Kidney (tissue), 14 donors: Measurements from ENCODE around the gene MACROD1. TPM values are rescaled to one million over a fixed set of nuclear protein-coding genes. Genes with fewer than 3 reads are reported as not detected.

Experiments
- DNase-seq, 5 donors: peaks; one replicate each; pipeline ENCODE4 v3.0.0-alpha.2; 2013 to 2020
- FAIRE-seq: peaks from 2 replicates; lab custom pipeline; 2012; peaks lifted over from hg19 to GRCh38; lab: Jason Lieb, UNC
- H3K27ac ChIP-seq, 2 donors: one replicate each; pipeline ENCODE4 v1.7.0; 2013; ENCODE audit warnings: low read depth in 2 of 2, low read length in 2 of 2, inconsistent platforms in 1 of 2
- H3K27me3 ChIP-seq: one replicate; pipeline ENCODE4 v1.7.1; 2013; ENCODE audit warnings: low read length, inconsistent platforms; ENCODE audit not compliant: control insufficient read depth, insufficient read depth
- H3K36me3 ChIP-seq, 3 donors: one replicate each; pipeline versions ENCODE4 v1.7.0 to v1.7.1; 2013; ENCODE audit warnings: low read length in 3 of 3, control low read depth in 1 of 3, inconsistent platforms in 1 of 3; ENCODE audit not compliant: insufficient read depth in 3 of 3, control insufficient read depth in 2 of 3
- H3K4me1 ChIP-seq, 3 donors: one replicate each; pipeline versions ENCODE4 v1.7.0 to v1.7.1; 2013; ENCODE audit warnings: low read length in 3 of 3, inconsistent platforms in 1 of 3, low read depth in 1 of 3; ENCODE audit not compliant: control insufficient read depth in 2 of 3, insufficient read depth in 2 of 3
- H3K4me3 ChIP-seq, 3 donors: one replicate each; pipeline versions ENCODE4 v1.7.0 to v1.8.1; 2013; ENCODE audit warnings: low read length in 3 of 3, control low read depth in 1 of 3, inconsistent platforms in 1 of 3
- H3K9ac ChIP-seq, 3 donors: one replicate each; pipeline versions ENCODE4 v1.7.0 to v1.7.1; 2013; ENCODE audit warnings: low read length in 3 of 3, control low read depth in 1 of 3, inconsistent platforms in 1 of 3
- H3K9me3 ChIP-seq, 3 donors: one replicate each; pipeline versions ENCODE4 v1.7.0 to v1.7.1; 2013; ENCODE audit warnings: low read length in 3 of 3, control low read depth in 1 of 3, inconsistent platforms in 1 of 3; ENCODE audit not compliant: control insufficient read depth in 2 of 3, insufficient read depth in 1 of 3
- intact Hi-C: fragments of 100-400 bp; cut with DNase I; formaldehyde crosslinking; loops from one replicate; pipeline ENCODE4 v1.11.1; 2022
- polyA plus RNA-seq: library from polyadenylated mRNA; stranded (reverse); fragments of 350-450 nt; fragmentation: Illumina TruSeq; extraction: RNeasy Lipid Tissue Mini Kit (QIAGEN cat#74804); gene quantifications from one replicate; pipeline ENCODE4 v1.2.3, GENCODE V29; 2014; ENCODE audit warnings: low read depth, low replicate concordance; ENCODE audit not compliant: insufficient read depth
- total RNA-seq: library from RNA; stranded (reverse); fragmentation: NEBNext Ultra II Directional; extraction: Animal tissue kit (Norgen Biotek cat#: 25700); gene quantifications from one replicate; pipeline ENCODE4 v1.2.1, GENCODE V29; 2021
- TF ChIP-seq, protein P1 (sequence below): IDR thresholded peaks from 3 replicates; pipeline ENCODE4 v1.5.1; 2012; ENCODE audit warnings: mild to moderate bottlenecking, moderate library complexity, borderline replicate concordance; ENCODE audit not compliant: insufficient read depth; ENCODE audit errors: extremely low read depth
- donor health status: control.
- donor health status: control.
- donor health status: control.
- donor health status: control.
- donor health status: control.
- donor health status: DM: yes; HTN: yes; CAD: no.
- donor health status: Normal renal cell carcinoma (clear cell type).

The MACROD1 gene
- total and polyA plus RNA-seq, 2 donors from 2014 or later, result 27.8 to 176 TPM

DNA sequence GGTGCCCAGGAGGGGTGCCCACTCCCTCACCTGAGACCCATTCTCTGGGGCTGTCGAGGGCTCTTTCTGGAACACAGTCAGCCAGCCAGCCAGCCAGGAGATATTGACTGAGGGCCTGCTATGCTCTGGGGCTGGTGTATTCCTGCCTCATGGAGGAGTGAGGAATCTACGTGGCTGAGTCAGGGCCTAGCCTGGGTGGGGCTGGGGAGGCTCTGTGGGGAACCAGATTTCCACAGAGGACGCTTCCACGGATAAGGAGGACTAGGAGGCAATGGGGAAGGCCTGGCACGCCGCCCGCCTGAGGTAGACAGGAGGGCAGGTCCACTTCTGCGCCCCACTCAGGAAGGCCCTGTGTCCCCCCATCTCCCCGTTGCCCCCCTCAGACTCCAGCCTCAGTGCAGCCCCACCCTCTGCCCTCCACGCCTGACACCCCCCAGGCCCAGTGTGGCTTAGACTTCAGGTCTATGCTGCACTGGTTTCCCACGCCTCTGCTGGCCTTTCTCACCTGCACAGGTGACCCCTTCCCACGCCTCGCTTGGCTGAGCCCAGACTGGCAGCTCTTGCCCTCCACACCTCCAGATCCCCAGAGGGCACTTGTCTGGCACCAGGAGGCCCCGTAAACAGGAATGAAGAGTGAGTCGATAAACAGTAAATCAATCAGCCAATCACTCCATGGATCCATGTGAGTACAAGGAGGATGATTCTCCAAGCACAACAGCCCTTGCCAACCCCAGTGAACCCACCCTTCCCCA lies 37.5 kb downstream of the MACROD1 start:
- Histone ChIP-seq H3K27me3 (no peaks in the 10 kb centered on the region), H3K27ac (no peak overlapping the region), H3K4me1 (peaks cover 0 to 36% (median 21%) of the 10 kb centered on the region in 3 donors), H3K4me3 (no peak overlapping the region), H3K9ac (peak overlapping the region in 1 of 3 donors; percentile 19), H3K9me3 (no peaks in the 10 kb centered on the region), H3K36me3 (no peaks in the 10 kb centered on the region)
- intact Hi-C loops, result no loop called here
- TF ChIP-seq, protein P1, sequence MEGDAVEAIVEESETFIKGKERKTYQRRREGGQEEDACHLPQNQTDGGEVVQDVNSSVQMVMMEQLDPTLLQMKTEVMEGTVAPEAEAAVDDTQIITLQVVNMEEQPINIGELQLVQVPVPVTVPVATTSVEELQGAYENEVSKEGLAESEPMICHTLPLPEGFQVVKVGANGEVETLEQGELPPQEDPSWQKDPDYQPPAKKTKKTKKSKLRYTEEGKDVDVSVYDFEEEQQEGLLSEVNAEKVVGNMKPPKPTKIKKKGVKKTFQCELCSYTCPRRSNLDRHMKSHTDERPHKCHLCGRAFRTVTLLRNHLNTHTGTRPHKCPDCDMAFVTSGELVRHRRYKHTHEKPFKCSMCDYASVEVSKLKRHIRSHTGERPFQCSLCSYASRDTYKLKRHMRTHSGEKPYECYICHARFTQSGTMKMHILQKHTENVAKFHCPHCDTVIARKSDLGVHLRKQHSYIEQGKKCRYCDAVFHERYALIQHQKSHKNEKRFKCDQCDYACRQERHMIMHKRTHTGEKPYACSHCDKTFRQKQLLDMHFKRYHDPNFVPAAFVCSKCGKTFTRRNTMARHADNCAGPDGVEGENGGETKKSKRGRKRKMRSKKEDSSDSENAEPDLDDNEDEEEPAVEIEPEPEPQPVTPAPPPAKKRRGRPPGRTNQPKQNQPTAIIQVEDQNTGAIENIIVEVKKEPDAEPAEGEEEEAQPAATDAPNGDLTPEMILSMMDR, result no peak
- no peak for FAIRE-seq
- DNase-seq, result no peak

DNA sequence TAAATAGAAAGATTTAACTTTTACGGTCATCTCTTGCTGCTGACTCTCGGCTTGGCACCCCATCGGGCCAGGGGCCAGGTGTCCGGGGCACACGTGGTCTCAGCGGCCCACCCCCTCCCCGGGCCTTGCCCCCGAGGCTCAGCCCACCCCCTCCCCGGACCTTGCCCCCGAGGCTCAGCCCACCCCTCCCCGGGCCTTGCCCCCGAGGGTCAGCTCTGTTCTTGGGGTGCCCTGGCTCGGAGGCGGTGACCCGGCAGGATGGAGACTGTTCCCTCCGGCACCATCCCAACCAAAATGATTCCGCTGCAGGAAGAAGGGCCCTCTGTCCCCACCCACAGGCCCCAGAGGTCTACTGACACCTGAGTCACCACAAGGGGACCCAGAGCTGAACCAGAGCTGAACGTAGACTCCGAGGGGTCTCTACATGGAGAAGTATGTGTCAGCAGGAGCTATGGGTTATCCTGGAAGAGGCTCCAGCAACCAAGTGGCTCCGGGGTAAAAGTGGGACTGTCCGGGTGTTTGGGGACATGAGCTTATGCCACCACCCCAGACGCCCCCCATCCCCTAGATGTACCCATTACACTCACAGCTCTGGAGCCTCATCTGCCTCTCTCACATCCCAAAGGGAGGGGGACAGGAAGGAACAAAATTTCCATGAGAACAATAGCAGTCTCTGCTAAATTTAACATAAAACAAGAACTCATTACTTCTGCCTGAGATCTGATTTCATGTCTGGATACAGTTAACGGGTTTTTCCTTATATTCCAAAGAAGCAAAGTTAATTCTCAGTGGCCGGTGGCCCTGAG lies 38.4 kb downstream of the MACROD1 start:
- no peaks in the 10 kb centered on the region for H3K36me3 ChIP-seq
- TF ChIP-seq, protein P1, result no peak
- no peak overlapping the region for H3K4me3 ChIP-seq
- FAIRE-seq (no peak), DNase-seq (peak in 1 of 5 donors; percentile 63)
- intact Hi-C loops, result no loop called here
- H3K9ac ChIP-seq, result no peak overlapping the region
- no peaks in the 10 kb centered on the region for H3K9me3 ChIP-seq
- peak overlapping the region in 1 of 2 donors; percentile 80 for H3K27ac ChIP-seq
- H3K27me3 ChIP-seq, result no peaks in the 10 kb centered on the region
- H3K4me1 ChIP-seq, result peaks cover 0 to 40% (median 21%) of the 10 kb centered on the region in 3 donors

DNA sequence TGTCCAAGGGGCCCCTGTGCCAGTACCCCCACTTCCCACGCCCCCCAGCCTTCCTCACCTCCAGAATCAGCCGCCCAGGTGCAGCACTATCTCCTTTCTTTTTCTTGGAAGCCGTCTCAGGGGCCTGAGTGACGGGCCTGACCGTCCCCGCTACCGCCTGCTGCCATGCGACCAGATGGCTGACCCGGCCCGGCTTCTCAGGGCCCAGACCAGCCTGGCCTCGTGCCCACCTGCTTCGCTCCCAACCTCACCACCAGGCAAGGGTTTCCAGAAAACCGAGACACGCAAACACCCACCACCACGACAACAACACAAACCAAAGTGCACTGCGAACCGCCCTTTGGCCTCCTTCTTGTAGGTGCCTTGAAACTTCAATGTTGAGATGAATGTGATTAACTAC lies 39.1 kb downstream of the MACROD1 start:
- TF ChIP-seq, protein P1, result no peak
- Histone ChIP-seq H3K9ac (no peak overlapping the region), H3K4me1 (peaks cover 0 to 42% (median 17%) of the 10 kb centered on the region in 3 donors), H3K4me3 (no peak overlapping the region), H3K9me3 (no peaks in the 10 kb centered on the region), H3K36me3 (no peaks in the 10 kb centered on the region), H3K27me3 (no peaks in the 10 kb centered on the region), H3K27ac (peak overlapping the region; percentile 80 to 81)
- no peak for FAIRE-seq
- intact Hi-C loops, result no loop called here
- DNase-seq, result peak in 1 of 5 donors; percentile 64
